Nephron progenitor cell (in vitro differentiated cells): ENCODE measurements around the gene SMTNL1.

ENCODE experiments used
- DNase-seq: peaks from one replicate; pipeline ENCODE4 v3.0.0; 2021
- H3K27ac Mint-ChIP-seq: 2 replicates; pipeline ENCODE4 v1.8.0; 2021; ENCODE audit warnings: mild to moderate bottlenecking, moderate library complexity, mixed read lengths
- H3K27me3 Mint-ChIP-seq: 2 replicates; pipeline ENCODE4 v1.8.0; 2021; ENCODE audit warnings: mild to moderate bottlenecking, low read depth, mixed read lengths; ENCODE audit not compliant: poor library complexity
- H3K36me3 Mint-ChIP-seq: 2 replicates; pipeline ENCODE4 v1.8.0; 2021; ENCODE audit warnings: low read depth, mixed read lengths
- H3K4me1 Mint-ChIP-seq: 2 replicates; pipeline ENCODE4 v1.8.0; 2021; ENCODE audit warnings: mixed read lengths
- H3K4me3 Mint-ChIP-seq: 2 replicates; pipeline ENCODE4 v1.8.0; 2021; ENCODE audit warnings: mild to moderate bottlenecking, moderate library complexity, mixed read lengths
- H3K9me3 Mint-ChIP-seq: 2 replicates; pipeline ENCODE4 v1.8.0; 2021; ENCODE audit warnings: mild to moderate bottlenecking, moderate library complexity, mixed read lengths
- TF ChIP-seq, protein P1 (sequence below): fragments of 200-600 bp; sonication (generic); IDR thresholded peaks from 2 replicates; pipeline ENCODE4 v1.5.0; 2021; ENCODE audit warnings: antibody characterized with exemption

The SMTNL1 gene

DNA sequence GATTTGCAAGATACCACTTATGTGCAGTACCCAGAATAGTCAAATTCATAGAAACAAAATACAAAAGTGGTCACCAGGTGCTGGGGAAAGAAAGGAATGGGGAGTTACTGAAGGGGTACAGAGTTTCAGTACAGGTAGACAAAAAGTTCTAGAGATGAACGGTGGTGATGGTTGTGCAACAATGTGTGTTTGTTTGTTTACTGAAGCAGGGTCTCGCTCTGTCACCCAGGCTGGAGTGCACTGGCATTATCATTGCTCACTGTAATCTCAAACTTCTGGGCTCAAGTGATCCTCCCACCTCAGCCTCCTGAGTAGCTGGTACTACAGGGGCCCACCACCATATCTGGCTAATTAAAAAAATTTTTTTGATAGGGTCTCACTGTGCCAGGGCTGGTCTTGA is 18.0 kb downstream of the SMTNL1 start:
- peaks cover 8% of the 10 kb centered on the region for H3K4me1 Mint-ChIP-seq

DNA sequence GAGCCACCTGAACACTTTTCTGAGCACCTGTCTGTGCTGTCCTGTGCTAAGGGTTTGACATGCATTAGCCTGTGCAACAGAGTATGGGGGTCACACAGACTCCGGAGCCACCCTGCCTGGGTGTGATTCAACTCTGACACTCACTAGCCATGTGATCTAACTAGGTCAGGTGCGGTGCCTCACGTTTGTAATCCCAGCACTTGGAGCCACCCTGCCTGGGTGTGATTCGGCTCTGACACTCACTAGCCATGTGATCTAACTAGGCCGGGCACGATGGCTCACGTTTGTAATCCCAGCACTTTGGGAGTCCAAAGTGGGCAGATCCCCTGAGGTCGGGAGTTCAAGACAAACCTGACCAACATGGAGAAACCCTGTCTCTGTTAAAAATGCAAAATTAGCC is 18.6 kb downstream of the SMTNL1 start:
- TF ChIP-seq, protein P1, sequence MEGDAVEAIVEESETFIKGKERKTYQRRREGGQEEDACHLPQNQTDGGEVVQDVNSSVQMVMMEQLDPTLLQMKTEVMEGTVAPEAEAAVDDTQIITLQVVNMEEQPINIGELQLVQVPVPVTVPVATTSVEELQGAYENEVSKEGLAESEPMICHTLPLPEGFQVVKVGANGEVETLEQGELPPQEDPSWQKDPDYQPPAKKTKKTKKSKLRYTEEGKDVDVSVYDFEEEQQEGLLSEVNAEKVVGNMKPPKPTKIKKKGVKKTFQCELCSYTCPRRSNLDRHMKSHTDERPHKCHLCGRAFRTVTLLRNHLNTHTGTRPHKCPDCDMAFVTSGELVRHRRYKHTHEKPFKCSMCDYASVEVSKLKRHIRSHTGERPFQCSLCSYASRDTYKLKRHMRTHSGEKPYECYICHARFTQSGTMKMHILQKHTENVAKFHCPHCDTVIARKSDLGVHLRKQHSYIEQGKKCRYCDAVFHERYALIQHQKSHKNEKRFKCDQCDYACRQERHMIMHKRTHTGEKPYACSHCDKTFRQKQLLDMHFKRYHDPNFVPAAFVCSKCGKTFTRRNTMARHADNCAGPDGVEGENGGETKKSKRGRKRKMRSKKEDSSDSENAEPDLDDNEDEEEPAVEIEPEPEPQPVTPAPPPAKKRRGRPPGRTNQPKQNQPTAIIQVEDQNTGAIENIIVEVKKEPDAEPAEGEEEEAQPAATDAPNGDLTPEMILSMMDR, result no peak
- H3K4me1 Mint-ChIP-seq, result peaks cover 11% of the 10 kb centered on the region
- no peak overlapping the region for H3K4me3 Mint-ChIP-seq
- H3K27me3 Mint-ChIP-seq, result no peaks in the 10 kb centered on the region
- peaks cover 80% of the 10 kb centered on the region for H3K36me3 Mint-ChIP-seq
- H3K9me3 Mint-ChIP-seq, result no peaks in the 10 kb centered on the region
- DNase-seq, result no peak
- H3K27ac Mint-ChIP-seq, result peak overlapping the region; percentile 64

More for the DNA sequence above, 18.0 kb downstream of the SMTNL1 start:
- no peaks in the 10 kb centered on the region for H3K9me3 Mint-ChIP-seq
- TF ChIP-seq, protein P1, result no peak
- no peak overlapping the region for H3K4me3 Mint-ChIP-seq
- no peak for DNase-seq
- H3K36me3 Mint-ChIP-seq, result peaks cover 78% of the 10 kb centered on the region
- H3K27me3 Mint-ChIP-seq, result no peaks in the 10 kb centered on the region
- H3K27ac Mint-ChIP-seq, result no peak overlapping the region

DNA sequence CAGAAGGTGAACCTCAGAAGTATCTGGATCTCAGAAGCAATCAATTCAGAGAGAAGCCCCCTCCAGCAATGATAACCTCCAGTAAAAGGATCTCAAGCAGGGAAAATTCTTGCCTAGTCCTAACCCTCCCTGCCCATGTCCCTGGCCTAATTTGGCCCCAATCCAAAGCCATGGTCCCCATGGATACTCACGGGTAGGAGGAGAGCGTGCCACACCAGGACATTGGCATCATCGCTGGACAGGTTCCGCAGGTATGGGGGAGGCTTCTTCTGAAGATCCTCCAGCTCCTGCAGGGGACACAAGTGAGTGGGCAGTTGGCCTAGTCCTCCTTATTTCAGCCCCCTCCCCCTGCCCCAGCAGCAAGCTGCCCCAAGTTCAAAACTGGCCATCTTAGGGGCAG is 22.8 kb downstream of the SMTNL1 start:
- DNase-seq, result no peak
- H3K4me1 Mint-ChIP-seq, result peaks cover 38% of the 10 kb centered on the region
- H3K9me3 Mint-ChIP-seq, result no peaks in the 10 kb centered on the region
- H3K27ac Mint-ChIP-seq, result no peak overlapping the region
- peaks cover 68% of the 10 kb centered on the region for H3K36me3 Mint-ChIP-seq
- TF ChIP-seq, protein P1, result no peak
- no peaks in the 10 kb centered on the region for H3K27me3 Mint-ChIP-seq
- no peak overlapping the region for H3K4me3 Mint-ChIP-seq

DNA sequence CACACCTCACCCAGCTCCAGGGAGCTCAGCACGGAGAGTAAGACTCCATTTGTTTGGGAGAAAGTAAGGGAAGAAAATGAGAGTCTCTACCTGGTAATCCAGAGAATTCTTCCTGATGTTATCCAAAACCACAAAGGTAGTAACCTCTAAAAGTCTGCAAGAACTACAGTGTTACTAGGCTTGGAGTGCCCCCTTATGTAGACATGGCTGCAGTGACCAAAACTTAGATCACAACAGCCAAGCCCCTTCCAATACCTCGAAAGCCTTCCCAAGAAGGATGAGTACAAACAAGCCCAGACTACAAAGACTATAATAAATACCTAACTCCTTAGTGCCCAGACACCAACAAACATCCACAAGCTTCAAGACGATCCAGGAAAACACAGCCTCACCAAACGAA is 25.2 kb downstream of the SMTNL1 start:
- H3K27ac Mint-ChIP-seq, result peak overlapping the region; percentile 77
- DNase-seq, result no peak
- TF ChIP-seq, protein P1, result no peak
- peaks cover 52% of the 10 kb centered on the region for H3K36me3 Mint-ChIP-seq
- peak overlapping the region; percentile 19 for H3K4me3 Mint-ChIP-seq
- H3K9me3 Mint-ChIP-seq, result no peaks in the 10 kb centered on the region
- peaks cover 55% of the 10 kb centered on the region for H3K4me1 Mint-ChIP-seq
- no peaks in the 10 kb centered on the region for H3K27me3 Mint-ChIP-seq

DNA sequence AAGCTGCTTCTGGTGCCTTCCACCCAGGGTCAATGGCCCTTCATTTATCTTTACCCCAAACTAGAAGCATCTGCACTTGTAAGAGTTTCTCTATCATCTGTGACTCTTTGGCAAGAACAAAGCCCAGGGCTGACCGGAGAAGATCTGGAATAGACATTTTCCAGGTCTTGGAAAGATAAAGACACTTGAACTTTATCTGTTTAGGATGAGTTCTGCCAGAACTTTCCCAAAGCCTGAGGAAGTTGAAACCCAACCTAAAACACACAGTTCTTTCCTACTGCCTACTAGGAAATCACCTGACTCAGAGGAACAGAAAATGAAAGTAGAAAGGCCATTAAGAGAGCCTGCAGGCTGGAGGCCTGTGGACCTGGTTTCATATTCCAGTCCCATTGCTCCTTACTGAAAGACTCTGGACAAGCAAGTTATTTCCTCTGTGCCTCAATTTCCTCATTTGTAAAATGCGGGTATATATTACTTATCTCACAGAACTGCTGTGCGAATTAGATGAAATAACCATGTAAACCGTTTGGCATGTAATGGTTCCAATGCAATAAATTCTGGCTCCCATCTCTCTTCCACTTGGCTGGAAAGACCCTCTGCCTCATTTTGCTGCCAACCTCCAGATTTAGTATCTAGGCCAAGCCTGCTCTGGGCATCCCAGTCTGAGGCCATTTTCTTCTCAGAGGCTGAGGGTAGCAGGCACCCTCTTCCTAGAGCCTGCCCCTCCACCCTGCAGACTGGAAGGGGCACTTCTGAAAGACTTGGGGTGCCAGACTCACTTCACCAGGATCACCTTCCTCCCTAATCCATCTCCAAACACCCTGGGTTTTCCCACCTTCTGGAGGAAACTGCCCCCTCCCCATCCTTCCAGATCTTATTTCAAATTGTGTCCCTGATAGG is 28.9 kb downstream of the SMTNL1 start:
- Mint-ChIP-seq H3K36me3 (peaks cover 24% of the 10 kb centered on the region), H3K27me3 (peaks cover 4% of the 10 kb centered on the region), H3K27ac (peak overlapping the region; percentile 2), H3K4me1 (peaks cover 61% of the 10 kb centered on the region), H3K4me3 (peak overlapping the region; percentile 96), H3K9me3 (no peaks in the 10 kb centered on the region)
- no peak for DNase-seq
- TF ChIP-seq, protein P1, result no peak
